GM12878 (cell line): Measurements from ENCODE around the gene UTS2R. TPM values are rescaled to one million over a fixed set of nuclear protein-coding genes. Genes with fewer than 3 reads are reported as not detected.
A peak's percentile ranks its signal among the peaks of the same experiment; 100 is the strongest.

Experiments
- ATAC-seq: fragments of 200-7000 bp; cut with Tn5 transposase; 3 replicates; pipeline ENCODE4 v1.9.1; 2020; ENCODE audit warnings: mild to moderate bottlenecking, moderate library complexity
- BruUV-seq: library from RNA; stranded (reverse); fragments of 400-500 nt; replicated peaks from 2 replicates; lab custom pipeline; 2021; lab: Mats Ljungman, UMichigan
- CTCF ChIA-PET: fragments of 300-600 bp; sonication (Branson Sonifier 250); formaldehyde crosslinking; extraction: SDS; loops from one replicate; lab custom pipeline; 2021; ENCODE audit warnings: inconsistent platforms; lab: Yijun Ruan, JAX
- POLR2A ChIA-PET: fragments of 350-600 bp; formaldehyde crosslinking; extraction: SDS; loops from one replicate; lab custom pipeline; 2021; ENCODE audit warnings: inconsistent platforms; lab: Charles Lee
- RAD21 ChIA-PET: fragments of 300-600 bp; sonication (Branson Sonifier 250); formaldehyde crosslinking; loops from one replicate; lab custom pipeline; 2023; ENCODE audit warnings: antibody characterized with exemption; ENCODE audit not compliant: unreplicated experiment; lab: Charles Lee
- SMC1A ChIA-PET: fragments of 300-600 bp; sonication (Branson Sonifier 250); formaldehyde crosslinking; loops from one replicate; lab custom pipeline; 2023; ENCODE audit not compliant: unreplicated experiment, uncharacterized antibody; lab: Charles Lee
- DNase-seq: peaks from one replicate; pipeline ENCODE4 v3.0.0-alpha.2; 2011; ENCODE audit warnings: low read depth, low spot score
- FAIRE-seq: peaks from 3 replicates; lab custom pipeline; 2011; peaks lifted over from hg19 to GRCh38; lab: Jason Lieb, UNC
- H2AFZ ChIP-seq: 2 replicates; pipeline ENCODE4 v1.6.0; 2011; ENCODE audit warnings: low read depth, low read length, control low read depth; ENCODE audit not compliant: control insufficient read depth
- H3K27ac ChIP-seq: 2 replicates; pipeline ENCODE4 v1.5.1; 2011; ENCODE audit warnings: control low read depth; ENCODE audit not compliant: control insufficient read depth, insufficient read depth
- H3K27me3 ChIP-seq, 2 experiments: replicated peaks in 1 of 2; 2 replicates each; pipeline versions ENCODE4 v1.6.0 to v1.6.1; 2011; ENCODE audit warnings: low read length in 1 of 2; ENCODE audit not compliant: control insufficient read depth in 2 of 2, insufficient read depth in 2 of 2
- H3K36me3 ChIP-seq, 2 experiments: 2 replicates each; pipeline ENCODE4 v1.5.1; 2011; ENCODE audit warnings: low read length in 1 of 2; ENCODE audit not compliant: control insufficient read depth in 2 of 2, insufficient read depth in 2 of 2
- H3K4me1 ChIP-seq: 2 replicates; pipeline ENCODE4 v1.6.1; 2011; ENCODE audit warnings: mild to moderate bottlenecking, low read length, moderate library complexity, mixed read lengths; ENCODE audit not compliant: control insufficient read depth, insufficient read depth
- H3K4me2 ChIP-seq: 2 replicates; pipeline ENCODE4 v1.6.0; 2011; ENCODE audit warnings: control low read depth; ENCODE audit not compliant: control insufficient read depth, insufficient read depth
- H3K4me3 ChIP-seq: fragments of 200-600 bp; sonication (generic); 2 replicates; pipeline ENCODE4 v1.5.1; 2016
- H3K79me2 ChIP-seq: 2 replicates; pipeline ENCODE4 v1.6.0; 2011; ENCODE audit warnings: low read length; ENCODE audit not compliant: control insufficient read depth, insufficient read depth
- H3K9ac ChIP-seq: 2 replicates; pipeline ENCODE4 v1.8.0; 2011; ENCODE audit warnings: low read length, control low read depth, mixed read lengths; ENCODE audit not compliant: control insufficient read depth, insufficient read depth
- H3K9me3 ChIP-seq: replicated peaks from 3 replicates; pipeline ENCODE4 v1.5.1; 2011; ENCODE audit warnings: mild to moderate bottlenecking, low read length; ENCODE audit not compliant: control insufficient read depth, insufficient read depth
- H4K20me1 ChIP-seq: 2 replicates; pipeline ENCODE4 v1.6.0; 2011; ENCODE audit not compliant: control insufficient read depth, insufficient read depth
- ATF7 ChIP-seq: fragments of 450-650 bp; IDR thresholded peaks from 2 replicates; pipeline ENCODE4 v1.6.1; 2016; ENCODE audit warnings: low read depth, mild to moderate bottlenecking
- BCL3 ChIP-seq: IDR thresholded peaks from 2 replicates; pipeline ENCODE4 v1.6.1; 2011; ENCODE audit warnings: borderline replicate concordance, low read depth, mild to moderate bottlenecking, moderate library complexity, low read length; ENCODE audit not compliant: insufficient read depth, poor library complexity, severe bottlenecking
- DPF2 ChIP-seq: fragments of 450-650 bp; IDR thresholded peaks from 2 replicates; pipeline ENCODE4 v1.6.1; 2017; ENCODE audit warnings: mild to moderate bottlenecking
- ETV6 ChIP-seq, 2 experiments: fragments of 450-650 bp in 1 of 2; IDR thresholded peaks in 1 of 2; conservative IDR thresholded peaks in 1 of 2; 2 replicates each; pipeline ENCODE4 v1.6.1; 2014; ENCODE audit warnings: antibody characterized with exemption in 1 of 2, borderline replicate concordance in 1 of 2, low read depth in 1 of 2, mild to moderate bottlenecking in 1 of 2, moderate library complexity in 1 of 2
- MEF2B ChIP-seq: fragments of 450-650 bp; IDR thresholded peaks from 2 replicates; pipeline ENCODE4 v1.6.1; 2018; ENCODE audit warnings: mild to moderate bottlenecking, moderate library complexity; ENCODE audit not compliant: partially characterized antibody, poor library complexity, severe bottlenecking
- NBN ChIP-seq: fragments of 450-650 bp; IDR thresholded peaks from 2 replicates; pipeline ENCODE4 v1.6.1; 2016
- PBX3 ChIP-seq: IDR thresholded peaks from 2 replicates; pipeline ENCODE4 v1.6.1; 2011; ENCODE audit warnings: mild to moderate bottlenecking, low read depth, low read length, moderate library complexity; ENCODE audit not compliant: insufficient replicate concordance
- POLR2A ChIP-seq: IDR thresholded peaks from 2 replicates; pipeline ENCODE4 v1.6.1; 2011; ENCODE audit warnings: low read depth, mild to moderate bottlenecking, low read length
- POLR2AphosphoS2 ChIP-seq: IDR thresholded peaks from 2 replicates; pipeline ENCODE4 v1.6.1; 2011; ENCODE audit warnings: low read depth, mild to moderate bottlenecking, low read length, improper control_type of control experiment, moderate library complexity
- SMAD5 ChIP-seq: IDR thresholded peaks from 2 replicates; pipeline ENCODE4 v1.6.1; 2016; ENCODE audit warnings: antibody characterized with exemption, low read depth
- SUZ12 ChIP-seq: fragments of 200-600 bp; sonication (generic); IDR thresholded peaks from one replicate; pipeline ENCODE4 v1.6.1; 2018; ENCODE audit warnings: antibody characterized with exemption, mild to moderate bottlenecking; ENCODE audit not compliant: unreplicated experiment
- TCF3 ChIP-seq: IDR thresholded peaks from 2 replicates; pipeline ENCODE4 v1.6.1; 2012; ENCODE audit warnings: low read depth, mild to moderate bottlenecking, low read length, borderline replicate concordance; ENCODE audit not compliant: insufficient read depth
- TCF7 ChIP-seq: IDR thresholded peaks from 2 replicates; pipeline ENCODE4 v1.6.1; 2014; ENCODE audit warnings: antibody characterized with exemption, borderline replicate concordance
- ZBED1 ChIP-seq: IDR thresholded peaks from 2 replicates; pipeline ENCODE4 v1.6.1; 2016; ENCODE audit warnings: borderline replicate concordance
- ZBTB33 ChIP-seq: fragments of 450-650 bp; IDR thresholded peaks from 2 replicates; pipeline ENCODE4 v1.6.1; 2017; ENCODE audit warnings: mild to moderate bottlenecking
- WGBS: methylation state at CpG from one replicate; pipeline ENCODE4 v1.1.6; 2016; ENCODE audit warnings: low lambda C conversion rate; ENCODE audit not compliant: insufficient replicate concordance, insufficient coverage; ENCODE audit errors: missing lambda C conversion rate; 5-methylcytosine and 5-hydroxymethylcytosine counted together
- in situ Hi-C: fragments of 300-500 bp; cut with MboI; formaldehyde crosslinking; loops from 9 replicates; pipeline ENCODE4 v1.14.3; 2018; ENCODE audit warnings: mixed read lengths
- intact Hi-C: fragments of 100-400 bp; cut with micrococcal nuclease; formaldehyde crosslinking; loops from one replicate; pipeline ENCODE4 v1.14.2; 2022; ENCODE audit not compliant: unreplicated experiment
- polyA plus RNA-seq, 11 experiments: library from polyadenylated mRNA; depleted of rRNA in 4 of 11; unstranded in 6 of 11; stranded (reverse) in 5 of 11; fragments of >200 nt; fragmentation: Nextera tagmentation in 4 of 11; fragmentation: Illumina TruSeq in 1 of 11; extraction: Ambion mirVana in 4 of 11; extraction: Trizol in 1 of 11; gene quantifications; 1 replicate in 1 of 11; 2 replicates in 10 of 11; pipeline versions ENCODE4 v1.2.1 to v1.2.3, GENCODE V29; 2011 to 2016; ENCODE audit warnings: inconsistent platforms in 2 of 11, missing spikeins in 2 of 11, low read depth in 1 of 11
- total RNA-seq, 4 experiments: library from RNA; depleted of rRNA in 3 of 4; stranded (reverse); fragments of >200 nt in 3 of 4; fragmentation: Illumina TruSeq in 1 of 4; extraction: Trizol in 1 of 4; gene quantifications; 2 replicates each; pipeline versions ENCODE4 v1.2.1 to v1.2.3, GENCODE V29; 2013 to 2021

Gene UTS2R
- total and polyA plus RNA-seq, 10 of the 15 experiments (the other 5 are each of a cell fraction or from before 2014, with no cell fraction given): 0.04 to 0.36 (median 0.11) TPM; not detected in 6

GRCh38 chr17:82402865-82403264 is 31.3 kb downstream of the UTS2R start (continued):
- no peak for TF ChIP-seq POLR2AphosphoS2
- TF ChIP-seq BCL3: no peak
- TF ChIP-seq ATF7: 0 out of 2 replicates have a peak, but pooled peaks have one; percentile 23
- peak; percentile 72; the same call in 1 of the 2 replicates for TF ChIP-seq NBN
- peak; percentile 53 for TF ChIP-seq MEF2B
- peak; percentile 51; the same call in 1 of the 2 replicates for TF ChIP-seq DPF2
- TF ChIP-seq SUZ12: no peak
- no peak for TF ChIP-seq ETV6 (conservative IDR thresholded peaks at IDR 0.05 in 1 of 2, IDR thresholded peaks at IDR 0.05 in 1 of 2; ENCODE audit: borderline replicate concordance in 1 of 2, low read depth in 1 of 2)

GRCh38 chr17:82403662-82404660 is 32.4 kb downstream of the UTS2R start:
- FAIRE-seq (no peak), DNase-seq (no peak), ATAC-seq (no peak)
- H3K27me3 ChIP-seq: no peaks in the 10 kb centered on the region
- no TSS peak for BruUV-seq
- ChIA-PET POLR2A (interaction anchor here (1.0 kb wide), 1 partner anchor 33 kb away, joined by 3 read pairs; no protein-coding TSS in a partner anchor), CTCF (no interaction called here), SMC1A (interaction anchor here (0.9 kb wide), 1 partner anchor 31 kb away, joined by 3 read pairs; no protein-coding TSS in a partner anchor), RAD21 (interaction anchor here (1.3 kb wide), 1 partner anchor 9 kb away, joined by 3 read pairs; no protein-coding TSS in a partner anchor)
- in situ Hi-C loops (no loop called here), intact Hi-C loops (loop anchor here (5.0 kb wide), 1 partner anchor 37 kb away; no protein-coding TSS in a partner anchor)
- H3K9me3 ChIP-seq: no peaks in the 10 kb centered on the region
- no peaks in the 10 kb centered on the region for H3K79me2 ChIP-seq
- TF ChIP-seq ZBTB33 (peak; percentile 79; the same call in 1 of the 2 replicates), POLR2A (peak; percentile 37; the same call in 1 of the 2 replicates), TCF3 (peak; percentile 97), ZBED1 (no peak), SMAD5 (no peak), TCF7 (no peak), BCL3 (peak; percentile 95), PBX3 (peak; percentile 67)
- no peak overlapping the region for H3K4me3 ChIP-seq
- no peaks in the 10 kb centered on the region for H4K20me1 ChIP-seq
- H3K27ac ChIP-seq: no peak overlapping the region
- WGBS: 94% methylated on average over 64 of the region's 67 CpGs
- no peak overlapping the region for H3K9ac ChIP-seq
- H3K4me1 ChIP-seq: peaks cover 6% of the 10 kb centered on the region; the same call in 1 of the 2 replicates
- no peak overlapping the region for H2AFZ ChIP-seq
- H3K36me3 ChIP-seq: peaks cover 2 to 12% of the 10 kb centered on the region in 2 experiments; a peak in 3 of 4 replicates
- no peak overlapping the region for H3K4me2 ChIP-seq
